Astrocyte of the spinal cord (primary cell): ENCODE results near the gene KLHL29.
A peak's percentile ranks its signal among the peaks of the same experiment; 100 is the strongest.

ENCODE experiments used
- DNase-seq: peaks from one replicate; pipeline ENCODE4 v3.0.0; 2011; ENCODE audit warnings: low read depth, low spot score
- H3K4me3 ChIP-seq: 2 replicates; pipeline ENCODE4 v1.5.1; 2011; ENCODE audit warnings: low read depth, mild to moderate bottlenecking, low read length, moderate library complexity
- in situ Hi-C: cut with HindIII; loops from 2 replicates; pipeline ENCODE4 v1.10.0; 2017; ENCODE audit warnings: low sequenced_read_pairs
- TF ChIP-seq, protein P1 (sequence below): IDR thresholded peaks from 2 replicates; pipeline ENCODE4 v1.5.1; 2012; ENCODE audit warnings: low read depth, mild to moderate bottlenecking, low read length, inconsistent platforms

Gene KLHL29

DNA sequence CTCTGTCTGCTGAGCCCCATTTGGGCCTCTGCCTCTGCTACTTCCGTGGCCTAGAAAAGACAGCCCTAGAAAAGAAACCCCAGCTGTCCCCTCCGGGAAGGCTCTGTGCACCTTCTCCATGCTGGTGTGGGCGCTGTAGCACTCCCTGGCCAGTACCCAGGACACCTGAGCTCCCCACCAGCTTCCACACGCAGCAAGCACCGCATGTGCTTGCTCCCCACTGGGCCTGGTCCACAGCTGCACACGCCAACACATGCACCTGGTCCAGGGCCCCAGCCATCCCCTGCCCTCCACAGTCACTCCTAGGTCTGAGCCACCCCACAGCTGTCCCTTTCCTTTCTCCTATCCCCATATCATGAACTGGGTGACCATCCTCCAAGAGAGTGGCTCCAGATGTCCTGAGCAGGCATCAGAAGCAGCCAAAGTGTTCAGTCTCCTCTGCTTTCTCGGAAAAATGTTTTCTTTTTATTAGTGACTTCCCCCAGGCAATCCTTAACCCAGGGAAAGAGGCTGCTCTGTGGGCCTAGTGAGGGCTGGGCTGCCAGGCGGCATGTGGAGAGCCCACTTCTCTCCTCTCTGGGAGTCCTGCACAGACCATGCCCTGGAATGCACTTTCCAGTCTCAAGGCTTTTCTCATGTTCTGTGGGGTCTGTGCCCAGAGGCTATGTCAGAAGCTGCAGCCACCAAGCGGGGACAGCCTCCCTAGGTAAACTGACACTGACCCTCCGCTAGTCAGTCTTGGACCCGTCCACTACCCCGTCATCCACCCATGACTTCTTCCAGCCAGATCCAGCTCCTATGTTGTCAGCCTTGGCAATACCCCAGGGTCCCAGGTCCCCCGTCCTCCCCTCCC lies 133.7 kb downstream of the KLHL29 start:
- H3K4me3 ChIP-seq: no peak overlapping the region
- TF ChIP-seq, protein P1, sequence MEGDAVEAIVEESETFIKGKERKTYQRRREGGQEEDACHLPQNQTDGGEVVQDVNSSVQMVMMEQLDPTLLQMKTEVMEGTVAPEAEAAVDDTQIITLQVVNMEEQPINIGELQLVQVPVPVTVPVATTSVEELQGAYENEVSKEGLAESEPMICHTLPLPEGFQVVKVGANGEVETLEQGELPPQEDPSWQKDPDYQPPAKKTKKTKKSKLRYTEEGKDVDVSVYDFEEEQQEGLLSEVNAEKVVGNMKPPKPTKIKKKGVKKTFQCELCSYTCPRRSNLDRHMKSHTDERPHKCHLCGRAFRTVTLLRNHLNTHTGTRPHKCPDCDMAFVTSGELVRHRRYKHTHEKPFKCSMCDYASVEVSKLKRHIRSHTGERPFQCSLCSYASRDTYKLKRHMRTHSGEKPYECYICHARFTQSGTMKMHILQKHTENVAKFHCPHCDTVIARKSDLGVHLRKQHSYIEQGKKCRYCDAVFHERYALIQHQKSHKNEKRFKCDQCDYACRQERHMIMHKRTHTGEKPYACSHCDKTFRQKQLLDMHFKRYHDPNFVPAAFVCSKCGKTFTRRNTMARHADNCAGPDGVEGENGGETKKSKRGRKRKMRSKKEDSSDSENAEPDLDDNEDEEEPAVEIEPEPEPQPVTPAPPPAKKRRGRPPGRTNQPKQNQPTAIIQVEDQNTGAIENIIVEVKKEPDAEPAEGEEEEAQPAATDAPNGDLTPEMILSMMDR: no peak
- no peak for DNase-seq
- in situ Hi-C loops: no loop called here

DNA sequence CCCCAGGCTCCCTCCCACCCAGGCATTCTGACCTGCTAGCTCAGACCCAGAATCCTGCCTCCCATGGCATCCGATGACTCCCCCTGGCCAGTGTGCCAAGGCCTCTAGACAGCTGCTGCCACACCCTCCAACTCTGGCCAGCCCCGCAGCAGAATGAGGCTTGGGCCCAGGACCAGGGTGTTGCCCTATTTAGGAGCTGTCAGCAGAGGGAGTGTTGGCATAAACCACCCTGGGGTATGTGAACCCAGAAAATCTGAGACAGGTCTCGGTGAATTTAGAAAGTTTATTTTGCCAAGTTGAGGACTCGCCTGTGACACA lies 134.3 kb downstream of the KLHL29 start:
- in situ Hi-C loops: no loop called here
- DNase-seq: no peak
- TF ChIP-seq, protein P1: no peak
- no peak overlapping the region for H3K4me3 ChIP-seq

DNA sequence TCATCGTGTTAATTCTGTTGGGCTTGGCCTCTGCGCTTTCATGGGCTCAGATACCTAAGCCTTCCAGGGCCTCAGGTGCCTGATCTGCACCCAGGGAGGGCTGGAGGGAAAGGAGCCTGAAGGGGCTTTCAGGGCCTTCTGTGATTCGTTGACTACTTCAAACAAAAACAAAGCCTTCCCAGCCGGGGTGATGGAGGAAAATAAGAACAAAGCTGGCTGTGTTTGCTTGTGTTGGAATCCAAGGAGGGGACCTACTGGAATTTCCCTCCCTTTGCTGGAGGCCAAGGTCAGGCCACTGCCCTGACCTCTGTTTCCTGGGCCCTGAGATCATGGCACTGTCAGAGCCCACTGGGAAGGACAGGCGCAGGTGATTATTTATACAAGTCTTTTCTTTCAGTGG lies 135.3 kb downstream of the KLHL29 start:
- no peak overlapping the region for H3K4me3 ChIP-seq
- in situ Hi-C loops: no loop called here
- TF ChIP-seq, protein P1: no peak
- no peak for DNase-seq

DNA sequence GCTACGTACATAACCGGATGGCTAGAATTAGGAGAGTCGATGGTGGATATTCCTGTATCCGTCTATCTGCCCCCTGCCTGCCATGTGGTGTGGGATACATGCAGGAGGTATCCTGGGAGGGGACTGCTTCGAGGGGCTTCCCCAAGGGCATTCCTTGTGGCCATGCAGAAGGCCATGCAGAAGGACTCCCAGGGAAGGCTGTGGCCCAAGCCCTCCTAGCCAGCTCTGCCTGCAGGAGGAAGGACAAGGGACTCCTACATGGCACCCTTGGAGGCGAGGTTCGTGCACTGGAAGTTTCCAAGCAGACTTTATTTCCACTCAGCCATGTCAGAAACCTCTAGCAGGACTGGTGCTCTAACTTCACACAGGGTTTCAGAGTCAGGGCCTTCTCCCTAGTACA lies 136.1 kb downstream of the KLHL29 start:
- DNase-seq: no peak
- TF ChIP-seq, protein P1: no peak
- H3K4me3 ChIP-seq: no peak overlapping the region
- in situ Hi-C loops: no loop called here

DNA sequence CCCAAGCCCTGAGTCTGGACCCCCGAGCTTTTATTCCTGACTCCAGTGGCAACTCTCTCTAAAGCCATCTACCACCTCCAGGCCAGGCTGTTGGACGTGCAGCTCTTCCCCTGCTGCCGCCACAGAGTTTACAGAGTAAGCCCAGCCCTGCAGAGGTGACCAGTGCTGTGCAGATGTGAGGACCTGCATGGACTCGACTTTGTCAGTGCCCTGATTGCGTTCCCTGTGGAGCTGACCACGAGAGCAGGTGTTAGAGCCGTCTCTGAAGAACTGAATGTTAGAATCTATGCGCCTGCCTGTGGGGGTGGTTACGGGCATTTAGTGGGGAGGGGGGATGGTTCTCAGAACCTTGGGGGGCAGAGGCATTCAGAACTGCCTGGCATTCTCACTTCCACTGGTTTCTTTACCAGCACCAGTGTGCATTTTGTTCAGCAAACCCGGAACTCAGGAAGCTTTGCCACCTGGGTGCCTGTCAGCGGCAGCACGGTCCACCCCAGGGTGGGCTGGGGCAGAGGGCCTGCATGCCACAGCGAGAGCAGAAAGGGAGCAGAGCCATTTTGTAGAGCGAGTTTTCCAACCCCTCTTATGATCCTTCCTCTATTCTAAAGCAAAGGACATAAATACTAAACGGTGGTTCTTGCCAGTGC lies 137.9 kb downstream of the KLHL29 start:
- DNase-seq: no peak
- H3K4me3 ChIP-seq: no peak overlapping the region
- in situ Hi-C loops: no loop called here
- TF ChIP-seq, protein P1: no peak

DNA sequence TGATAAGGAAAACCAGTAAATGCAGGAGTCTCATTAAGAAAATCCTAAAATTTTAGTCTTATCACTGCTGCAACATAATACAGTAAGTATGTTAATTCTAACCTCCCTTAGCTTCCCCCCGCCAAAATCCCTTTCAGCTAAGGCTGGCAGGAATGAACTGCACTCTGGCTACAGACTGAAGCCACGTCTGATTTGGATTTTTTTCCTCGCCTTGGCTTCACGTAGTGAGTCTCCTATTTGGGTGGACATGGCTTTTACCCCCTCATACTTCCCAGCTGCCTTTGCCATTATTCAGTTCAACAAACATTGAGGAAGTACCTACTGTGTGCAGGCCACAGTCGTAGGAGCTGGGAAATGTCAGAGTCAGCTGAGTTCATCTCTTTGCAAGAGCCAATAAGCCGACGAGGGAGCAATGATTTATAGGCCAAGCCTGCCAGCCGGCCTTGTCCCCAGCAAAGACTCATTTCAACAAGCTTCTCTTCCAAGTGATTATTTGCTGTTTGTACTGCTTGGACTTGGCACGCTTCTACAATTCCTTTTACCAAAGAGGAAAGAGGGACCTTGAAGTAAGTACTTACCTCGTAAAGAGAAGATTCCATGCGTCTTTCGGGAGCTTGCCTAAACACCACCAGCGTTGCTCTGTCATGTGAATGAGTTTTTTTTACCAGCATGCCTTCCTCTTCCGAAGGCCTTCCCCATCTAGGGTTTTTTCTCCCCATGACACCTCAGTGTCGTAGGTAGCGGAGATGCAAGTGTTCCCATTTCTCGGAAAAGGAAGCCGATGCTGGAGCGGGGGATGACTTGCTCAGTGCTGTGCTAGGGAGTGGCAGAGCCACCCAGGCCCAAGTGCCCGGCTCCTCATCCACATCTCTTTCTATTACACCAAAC lies 138.6 kb downstream of the KLHL29 start:
- TF ChIP-seq, protein P1: no peak
- no peak overlapping the region for H3K4me3 ChIP-seq
- in situ Hi-C loops: no loop called here
- peak; percentile 48 for DNase-seq
